Fibroblast of lung (primary cell): Measurements from ENCODE around the gene MYMX. TPM values are rescaled to one million over a fixed set of nuclear protein-coding genes. Genes with fewer than 3 reads are reported as not detected.

Experiments
- DNase-seq, 2 donors: peaks; one replicate each; pipeline versions ENCODE4 v3.0.0 to v3.0.0-alpha.2; 2010; ENCODE audit warnings: low read depth in 2 of 2
- H2AFZ ChIP-seq: 2 replicates; pipeline ENCODE4 v1.5.1; 2012; ENCODE audit warnings: low read length, control low read depth, inconsistent platforms
- H3K27ac ChIP-seq: 2 replicates; pipeline ENCODE4 v1.5.1; 2011; ENCODE audit warnings: low read length, control low read depth; ENCODE audit not compliant: insufficient read depth
- H3K27me3 ChIP-seq: 2 replicates; pipeline ENCODE4 v1.5.1; 2011; ENCODE audit warnings: mild to moderate bottlenecking, low read length; ENCODE audit not compliant: control insufficient read depth, insufficient read depth
- H3K36me3 ChIP-seq: 2 replicates; pipeline ENCODE4 v1.5.1; 2011; ENCODE audit warnings: low read length; ENCODE audit not compliant: control insufficient read depth, insufficient read depth
- H3K4me1 ChIP-seq: 2 replicates; pipeline ENCODE4 v1.5.1; 2011; ENCODE audit warnings: low read length; ENCODE audit not compliant: control insufficient read depth, insufficient read depth; ENCODE audit errors: extremely low read depth
- H3K4me2 ChIP-seq: 2 replicates; pipeline ENCODE4 v1.5.1; 2011; ENCODE audit warnings: low read length, control low read depth; ENCODE audit not compliant: insufficient read depth; ENCODE audit errors: extremely low read depth
- H3K4me3 ChIP-seq, 4 experiments: fragments of 200-600 bp in 1 of 4; sonication (generic) in 1 of 4; replicated peaks in 1 of 4; 2 replicates each; pipeline ENCODE4 v1.5.1; 2011 to 2016; ENCODE audit warnings: low read length in 4 of 4, low read depth in 3 of 4, mild to moderate bottlenecking in 3 of 4, control low read depth in 2 of 4, inconsistent platforms in 1 of 4, mixed read lengths in 1 of 4; ENCODE audit not compliant: insufficient read depth in 1 of 4; ENCODE audit errors: control extremely low read depth in 1 of 4
- H3K79me2 ChIP-seq: 2 replicates; pipeline ENCODE4 v1.5.1; 2012; ENCODE audit warnings: mild to moderate bottlenecking, low read length, inconsistent platforms; ENCODE audit not compliant: control insufficient read depth, insufficient read depth
- H3K9ac ChIP-seq: 2 replicates; pipeline ENCODE4 v1.5.1; 2011; ENCODE audit warnings: mild to moderate bottlenecking, low read length, control low read depth; ENCODE audit not compliant: insufficient read depth
- H3K9me3 ChIP-seq: 2 replicates; pipeline ENCODE4 v1.5.1; 2012; ENCODE audit warnings: low read depth, low read length; ENCODE audit not compliant: control insufficient read depth, insufficient read depth
- H4K20me1 ChIP-seq: 2 replicates; pipeline ENCODE4 v1.5.1; 2011; ENCODE audit warnings: low read length; ENCODE audit not compliant: control insufficient read depth, insufficient read depth; ENCODE audit errors: extremely low read depth
- EZH2 ChIP-seq: IDR thresholded peaks from 2 replicates; pipeline ENCODE4 v1.5.1; 2012; ENCODE audit warnings: low read length, control low read depth, mild to moderate bottlenecking; ENCODE audit errors: missing control alignments
- polyA plus RNA-seq, 2 donors: library from polyadenylated mRNA; depleted of rRNA in 1 of 2; stranded (reverse) in 1 of 2; unstranded in 1 of 2; fragments of >200 nt; gene quantifications; 2 replicates each; pipeline ENCODE4 v1.2.1, GENCODE V29; 2011 to 2012; ENCODE audit warnings: missing spikeins in 1 of 2
- total RNA-seq: library from RNA; depleted of rRNA; stranded (reverse); fragments of >200 nt; gene quantifications from 2 replicates; pipeline ENCODE4 v1.2.1, GENCODE V29; 2014
- TF ChIP-seq, protein P1 (sequence below), 2 donors: IDR thresholded peaks in 1 of 2; conservative IDR thresholded peaks in 1 of 2; 1 replicate in 1 of 2; 2 replicates in 1 of 2; pipeline ENCODE4 v1.5.1; 2011 to 2012; ENCODE audit warnings: low read length in 2 of 2, control low read depth in 1 of 2, inconsistent platforms in 1 of 2, low read depth in 1 of 2, mild to moderate bottlenecking in 1 of 2

The MYMX gene
- total and polyA plus RNA-seq, 2 donors (not counting 1 experiment from before 2014, with no cell fraction given) = not detected

DNA sequence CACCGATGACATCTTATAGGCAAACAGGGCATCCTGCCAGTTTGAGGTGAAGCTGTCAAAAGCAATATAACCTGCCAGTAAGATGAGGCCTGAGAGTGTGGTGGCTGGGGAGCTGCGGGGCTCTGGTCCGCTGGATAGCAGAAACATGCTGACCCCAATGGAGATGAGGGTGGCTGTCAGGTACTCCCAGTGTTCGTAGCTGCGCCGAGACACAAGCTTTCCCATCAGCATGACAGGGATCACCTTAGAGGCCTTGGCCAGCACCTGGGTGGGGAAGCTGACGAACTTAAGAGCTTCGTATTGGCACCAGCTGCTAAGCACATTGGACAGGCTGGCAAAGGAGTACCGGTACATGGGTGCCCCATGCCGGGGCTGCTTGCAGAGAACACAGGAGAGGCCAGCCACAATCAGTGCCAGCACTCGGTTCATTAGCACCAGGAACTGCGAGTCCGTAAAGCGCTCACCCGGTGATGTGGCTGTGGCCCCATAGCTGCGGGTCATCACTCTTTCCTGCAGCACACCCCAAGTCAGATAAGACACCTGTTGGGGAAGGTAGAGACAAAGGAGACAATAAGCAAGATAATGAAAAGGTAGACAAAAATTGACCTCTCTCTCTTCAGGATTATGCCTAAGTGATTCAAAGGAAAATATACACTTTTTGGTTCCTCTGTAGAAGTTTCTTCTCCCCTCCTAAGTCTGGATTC is 38.5 kb downstream of the MYMX start:
- H3K4me1 ChIP-seq = peaks cover 8% of the 10 kb centered on the region
- peaks cover 30% of the 10 kb centered on the region for H3K36me3 ChIP-seq

DNA sequence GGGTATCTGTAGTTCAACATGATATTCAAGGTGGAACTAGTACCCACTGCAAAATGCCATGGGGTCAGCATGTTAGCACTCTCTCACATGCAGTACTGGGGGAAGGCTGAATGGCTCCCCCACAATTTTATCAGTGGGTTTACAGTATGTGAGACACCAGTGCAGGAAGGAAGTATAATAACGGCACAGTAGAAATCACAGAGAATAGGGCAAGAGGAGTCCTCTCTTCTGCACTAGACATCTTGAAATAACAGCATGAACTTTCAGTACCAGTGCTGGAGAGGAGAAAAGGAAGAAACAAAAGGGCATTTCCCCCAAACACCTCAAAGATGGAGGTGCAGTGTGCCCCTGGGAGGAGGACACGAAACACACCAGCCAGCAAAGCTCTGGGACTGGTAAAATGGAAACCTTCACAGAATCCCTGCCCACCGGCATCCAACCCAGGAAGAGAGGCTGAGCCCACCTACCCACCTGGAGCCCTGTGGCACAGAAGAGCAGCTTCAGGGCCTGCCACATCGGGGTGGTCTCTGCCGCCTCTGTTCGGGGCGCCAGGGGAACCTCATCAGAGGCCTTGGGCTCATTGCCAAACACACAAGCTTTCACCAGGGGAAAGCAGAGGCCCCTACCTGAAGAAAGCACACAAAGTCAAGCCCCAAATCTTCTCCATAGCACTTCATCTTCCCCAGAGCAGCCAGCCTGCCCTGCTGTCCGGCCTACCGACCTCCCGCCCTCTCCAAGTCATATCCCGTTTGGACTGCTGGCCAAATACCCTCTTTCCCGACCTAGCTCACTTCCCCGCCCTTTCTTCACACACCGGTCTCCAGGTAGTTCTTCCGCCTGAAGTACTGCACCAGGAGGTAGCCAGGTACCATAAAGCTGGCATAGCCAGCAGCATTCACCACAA is 39.4 kb downstream of the MYMX start:
- Histone ChIP-seq H3K4me2 (peak overlapping the region; percentile 88), H4K20me1 (no peaks in the 10 kb centered on the region), H3K79me2 (peaks cover 36% of the 10 kb centered on the region), H3K4me3 (peak overlapping the region; percentile 82 to 94 (median 88)), H3K27ac (peak overlapping the region; percentile 78), H3K9me3 (no peaks in the 10 kb centered on the region), H3K4me1 (peaks cover 8% of the 10 kb centered on the region), H3K36me3 (peaks cover 24% of the 10 kb centered on the region), H3K27me3 (no peaks in the 10 kb centered on the region), H2AFZ (no peak overlapping the region), H3K9ac (peak overlapping the region; percentile 82)
- TF ChIP-seq, protein P1, sequence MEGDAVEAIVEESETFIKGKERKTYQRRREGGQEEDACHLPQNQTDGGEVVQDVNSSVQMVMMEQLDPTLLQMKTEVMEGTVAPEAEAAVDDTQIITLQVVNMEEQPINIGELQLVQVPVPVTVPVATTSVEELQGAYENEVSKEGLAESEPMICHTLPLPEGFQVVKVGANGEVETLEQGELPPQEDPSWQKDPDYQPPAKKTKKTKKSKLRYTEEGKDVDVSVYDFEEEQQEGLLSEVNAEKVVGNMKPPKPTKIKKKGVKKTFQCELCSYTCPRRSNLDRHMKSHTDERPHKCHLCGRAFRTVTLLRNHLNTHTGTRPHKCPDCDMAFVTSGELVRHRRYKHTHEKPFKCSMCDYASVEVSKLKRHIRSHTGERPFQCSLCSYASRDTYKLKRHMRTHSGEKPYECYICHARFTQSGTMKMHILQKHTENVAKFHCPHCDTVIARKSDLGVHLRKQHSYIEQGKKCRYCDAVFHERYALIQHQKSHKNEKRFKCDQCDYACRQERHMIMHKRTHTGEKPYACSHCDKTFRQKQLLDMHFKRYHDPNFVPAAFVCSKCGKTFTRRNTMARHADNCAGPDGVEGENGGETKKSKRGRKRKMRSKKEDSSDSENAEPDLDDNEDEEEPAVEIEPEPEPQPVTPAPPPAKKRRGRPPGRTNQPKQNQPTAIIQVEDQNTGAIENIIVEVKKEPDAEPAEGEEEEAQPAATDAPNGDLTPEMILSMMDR (conservative IDR thresholded peaks at IDR 0.05 in 1 of 2, IDR thresholded peaks at IDR 0.05 in 1 of 2; ENCODE audit: low read depth in 1 of 2, low read length in 2 of 2) = no peak
- TF ChIP-seq EZH2 = no peak
- DNase-seq = no peak

More for the DNA sequence above, 38.5 kb downstream of the MYMX start:
- H3K79me2 ChIP-seq = peaks cover 44% of the 10 kb centered on the region
- H3K4me2 ChIP-seq = peak overlapping the region; percentile 88
- DNase-seq = peak in 1 of 2 donors; percentile 24
- H4K20me1 ChIP-seq = peaks cover 3% of the 10 kb centered on the region
- peak overlapping the region in 2 of 4 experiments; percentile 86 to 91 for H3K4me3 ChIP-seq
- no peak overlapping the region for H3K27ac ChIP-seq
- no peak overlapping the region for H3K9ac ChIP-seq
- no peak overlapping the region for H2AFZ ChIP-seq
- H3K9me3 ChIP-seq = no peaks in the 10 kb centered on the region
- TF ChIP-seq EZH2 = no peak
- TF ChIP-seq, protein P1 (conservative IDR thresholded peaks at IDR 0.05 in 1 of 2, IDR thresholded peaks at IDR 0.05 in 1 of 2; ENCODE audit: low read depth in 1 of 2, low read length in 2 of 2) = no peak
- no peaks in the 10 kb centered on the region for H3K27me3 ChIP-seq

DNA sequence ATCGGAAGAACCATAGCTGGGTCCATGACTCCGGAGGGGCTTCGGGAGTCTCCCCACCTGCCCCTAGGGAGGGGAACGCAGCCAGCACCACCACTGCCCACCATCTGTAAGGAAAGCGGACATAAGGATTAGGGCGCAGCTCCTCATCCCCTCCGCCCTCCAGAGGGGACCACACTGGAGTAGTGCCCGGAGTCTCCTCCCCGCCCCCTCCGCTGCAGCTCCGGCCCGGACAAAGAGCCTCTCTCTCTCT is 40.0 kb downstream of the MYMX start:
- Histone ChIP-seq H3K27ac (peak overlapping the region; percentile 78), H3K4me1 (peaks cover 8% of the 10 kb centered on the region), H3K79me2 (peaks cover 33% of the 10 kb centered on the region), H3K36me3 (peaks cover 21% of the 10 kb centered on the region), H2AFZ (no peak overlapping the region), H3K27me3 (no peaks in the 10 kb centered on the region), H4K20me1 (no peaks in the 10 kb centered on the region), H3K4me2 (peak overlapping the region; percentile 88), H3K9me3 (no peaks in the 10 kb centered on the region), H3K4me3 (peak overlapping the region; percentile 82 to 94 (median 88)), H3K9ac (peak overlapping the region; percentile 82)
- no peak for DNase-seq
- TF ChIP-seq, protein P1 (conservative IDR thresholded peaks at IDR 0.05 in 1 of 2, IDR thresholded peaks at IDR 0.05 in 1 of 2; ENCODE audit: low read depth in 1 of 2, low read length in 2 of 2) = no peak
- no peak for TF ChIP-seq EZH2
